Smooth muscle cell (in vitro differentiated cells): ENCODE data around the gene RAB3IL1. TPM values are rescaled to one million over a fixed set of nuclear protein-coding genes. Genes with fewer than 3 reads are reported as not detected.

Experiments used
- DNase-seq: peaks from one replicate; lab custom pipeline; 2025; ENCODE audit not compliant: unreplicated experiment; lab: John Stamatoyannopoulos, UW
- H2AFZ ChIP-seq: fragments of 200-600 bp; sonication (generic); 2 replicates; pipeline ENCODE4 v1.6.0; 2016; ENCODE audit warnings: antibody characterized with exemption, low read depth, mild to moderate bottlenecking
- H3F3A ChIP-seq: fragments of 200-600 bp; sonication (generic); 2 replicates; pipeline ENCODE4 v1.6.0; 2017; ENCODE audit warnings: antibody characterized with exemption, low read depth
- H3K27ac ChIP-seq: fragments of 200-600 bp; sonication (generic); 2 replicates; pipeline ENCODE4 v1.5.1; 2016; ENCODE audit warnings: low read depth, mild to moderate bottlenecking
- H3K27me3 ChIP-seq: fragments of 200-600 bp; sonication (generic); 2 replicates; pipeline ENCODE4 v1.6.1; 2016; ENCODE audit warnings: low read depth, mild to moderate bottlenecking
- H3K36me3 ChIP-seq: fragments of 200-600 bp; sonication (generic); 2 replicates; pipeline ENCODE4 v1.5.1; 2016; ENCODE audit warnings: low read depth
- H3K4me1 ChIP-seq: fragments of 200-600 bp; sonication (generic); 2 replicates; pipeline ENCODE4 v1.5.1; 2016; ENCODE audit warnings: low read depth
- H3K4me2 ChIP-seq: fragments of 200-600 bp; sonication (generic); 2 replicates; pipeline ENCODE4 v1.6.0; 2016; ENCODE audit warnings: mild to moderate bottlenecking
- H3K4me3 ChIP-seq: fragments of 200-600 bp; sonication (generic); 2 replicates; pipeline ENCODE4 v1.5.1; 2016; ENCODE audit warnings: mild to moderate bottlenecking
- H3K79me2 ChIP-seq: fragments of 200-600 bp; sonication (generic); 2 replicates; pipeline ENCODE4 v1.6.0; 2016; ENCODE audit warnings: low read depth, mild to moderate bottlenecking
- H3K9ac ChIP-seq: fragments of 200-600 bp; sonication (generic); 2 replicates; pipeline ENCODE4 v1.6.0; 2016; ENCODE audit warnings: low read depth
- H3K9me3 ChIP-seq: fragments of 200-600 bp; sonication (generic); replicated peaks from 2 replicates; pipeline ENCODE4 v1.5.1; 2016; ENCODE audit warnings: low read depth
- H4K20me1 ChIP-seq: fragments of 200-600 bp; sonication (generic); 2 replicates; pipeline ENCODE4 v1.6.0; 2016; ENCODE audit warnings: low read depth
- WGBS: methylation state at CpG from one replicate; pipeline ENCODE4 v1.1.7; 2016; ENCODE audit warnings: low lambda C conversion rate; 5-methylcytosine and 5-hydroxymethylcytosine counted together
- polyA plus RNA-seq: library from polyadenylated mRNA; unstranded; fragments of >200 nt; fragmentation: Nextera tagmentation; extraction: Ambion mirVana; gene quantifications from 2 replicates; pipeline ENCODE4 v1.2.1, GENCODE V29; 2016
- total RNA-seq: library from RNA; depleted of rRNA; stranded (reverse); fragments of >200 nt; gene quantifications from 2 replicates; pipeline ENCODE4 v1.2.3, GENCODE V29; 2014
- TF ChIP-seq, protein P1 (sequence below): fragments of 200-600 bp; sonication (generic); IDR thresholded peaks from 2 replicates; pipeline ENCODE4 v1.5.1; 2017; ENCODE audit warnings: borderline replicate concordance, mild to moderate bottlenecking, antibody characterized with exemption; ENCODE audit not compliant: insufficient read depth, poor library complexity, severe bottlenecking

RAB3IL1 gene
- total and polyA plus RNA-seq, 2 experiments from 2014 or later: 4.9 to 11.6 TPM

DNA sequence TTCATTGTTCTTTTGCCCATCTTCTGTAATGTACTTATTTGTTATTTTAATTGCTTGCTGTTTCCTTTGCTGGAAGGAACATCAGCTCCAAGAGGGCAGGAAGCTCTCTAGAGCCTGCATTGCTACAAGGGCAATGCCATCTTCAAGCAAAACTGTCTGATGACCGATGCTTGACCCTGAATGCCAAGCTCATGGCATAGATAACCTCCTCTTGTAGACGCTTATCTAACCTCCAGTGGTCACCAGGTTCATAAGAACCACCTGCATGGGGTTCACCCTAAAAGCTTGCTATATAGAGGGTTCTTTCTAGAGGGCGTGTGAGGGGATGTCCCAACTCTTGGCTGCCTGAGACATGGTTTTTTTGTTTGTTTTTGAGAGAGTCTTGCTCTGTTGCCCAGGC lies 42.5 kb downstream of the RAB3IL1 start:
- H3K27me3 ChIP-seq: no peaks in the 10 kb centered on the region
- H3K27ac ChIP-seq: no peak overlapping the region
- H3K4me2 ChIP-seq: no peak overlapping the region
- no peaks in the 10 kb centered on the region for H3K9me3 ChIP-seq
- H3K36me3 ChIP-seq: no peaks in the 10 kb centered on the region
- H2AFZ ChIP-seq: no peak overlapping the region
- no peak overlapping the region for H3K4me3 ChIP-seq
- no peaks in the 10 kb centered on the region for H3F3A ChIP-seq
- no peak overlapping the region for H3K9ac ChIP-seq
- WGBS: 89% methylated on average over 3 of the region's 3 CpGs
- H3K4me1 ChIP-seq: peaks cover 8% of the 10 kb centered on the region
- no peak for DNase-seq
- TF ChIP-seq, protein P1, sequence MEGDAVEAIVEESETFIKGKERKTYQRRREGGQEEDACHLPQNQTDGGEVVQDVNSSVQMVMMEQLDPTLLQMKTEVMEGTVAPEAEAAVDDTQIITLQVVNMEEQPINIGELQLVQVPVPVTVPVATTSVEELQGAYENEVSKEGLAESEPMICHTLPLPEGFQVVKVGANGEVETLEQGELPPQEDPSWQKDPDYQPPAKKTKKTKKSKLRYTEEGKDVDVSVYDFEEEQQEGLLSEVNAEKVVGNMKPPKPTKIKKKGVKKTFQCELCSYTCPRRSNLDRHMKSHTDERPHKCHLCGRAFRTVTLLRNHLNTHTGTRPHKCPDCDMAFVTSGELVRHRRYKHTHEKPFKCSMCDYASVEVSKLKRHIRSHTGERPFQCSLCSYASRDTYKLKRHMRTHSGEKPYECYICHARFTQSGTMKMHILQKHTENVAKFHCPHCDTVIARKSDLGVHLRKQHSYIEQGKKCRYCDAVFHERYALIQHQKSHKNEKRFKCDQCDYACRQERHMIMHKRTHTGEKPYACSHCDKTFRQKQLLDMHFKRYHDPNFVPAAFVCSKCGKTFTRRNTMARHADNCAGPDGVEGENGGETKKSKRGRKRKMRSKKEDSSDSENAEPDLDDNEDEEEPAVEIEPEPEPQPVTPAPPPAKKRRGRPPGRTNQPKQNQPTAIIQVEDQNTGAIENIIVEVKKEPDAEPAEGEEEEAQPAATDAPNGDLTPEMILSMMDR: no peak
- H3K79me2 ChIP-seq: no peaks in the 10 kb centered on the region
- no peaks in the 10 kb centered on the region for H4K20me1 ChIP-seq

DNA sequence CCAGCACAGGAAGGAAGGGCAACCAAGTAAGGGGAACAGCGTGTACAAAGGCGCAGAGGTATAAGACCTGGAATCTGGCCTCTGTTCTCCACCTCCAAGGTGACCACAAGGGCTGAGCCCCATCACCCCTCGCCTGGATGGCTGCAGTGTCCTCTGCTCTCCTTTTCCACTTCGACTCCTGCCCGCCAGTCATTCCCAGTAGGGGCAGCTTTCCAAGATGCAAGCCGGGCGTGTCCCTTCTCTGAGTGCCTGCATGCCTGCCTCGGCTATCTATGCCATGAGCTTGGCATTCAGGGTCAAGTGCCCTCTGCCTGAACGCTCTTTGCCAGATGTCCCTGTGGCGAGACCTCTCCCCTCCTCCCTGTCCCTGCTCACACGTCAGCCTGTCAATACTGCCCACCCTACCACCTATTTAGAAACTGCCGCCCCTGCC lies 43.0 kb downstream of the RAB3IL1 start:
- Histone ChIP-seq H3K9me3 (no peaks in the 10 kb centered on the region), H3K4me2 (no peak overlapping the region), H3K27ac (no peak overlapping the region), H3K79me2 (no peaks in the 10 kb centered on the region), H3K36me3 (no peaks in the 10 kb centered on the region), H2AFZ (no peak overlapping the region), H3K27me3 (no peaks in the 10 kb centered on the region), H3F3A (no peaks in the 10 kb centered on the region), H3K4me1 (peaks cover 12% of the 10 kb centered on the region), H3K4me3 (no peak overlapping the region), H4K20me1 (no peaks in the 10 kb centered on the region), H3K9ac (no peak overlapping the region)
- WGBS: 87% methylated on average over 11 of the region's 12 CpGs
- TF ChIP-seq, protein P1: no peak
- DNase-seq: no peak

DNA sequence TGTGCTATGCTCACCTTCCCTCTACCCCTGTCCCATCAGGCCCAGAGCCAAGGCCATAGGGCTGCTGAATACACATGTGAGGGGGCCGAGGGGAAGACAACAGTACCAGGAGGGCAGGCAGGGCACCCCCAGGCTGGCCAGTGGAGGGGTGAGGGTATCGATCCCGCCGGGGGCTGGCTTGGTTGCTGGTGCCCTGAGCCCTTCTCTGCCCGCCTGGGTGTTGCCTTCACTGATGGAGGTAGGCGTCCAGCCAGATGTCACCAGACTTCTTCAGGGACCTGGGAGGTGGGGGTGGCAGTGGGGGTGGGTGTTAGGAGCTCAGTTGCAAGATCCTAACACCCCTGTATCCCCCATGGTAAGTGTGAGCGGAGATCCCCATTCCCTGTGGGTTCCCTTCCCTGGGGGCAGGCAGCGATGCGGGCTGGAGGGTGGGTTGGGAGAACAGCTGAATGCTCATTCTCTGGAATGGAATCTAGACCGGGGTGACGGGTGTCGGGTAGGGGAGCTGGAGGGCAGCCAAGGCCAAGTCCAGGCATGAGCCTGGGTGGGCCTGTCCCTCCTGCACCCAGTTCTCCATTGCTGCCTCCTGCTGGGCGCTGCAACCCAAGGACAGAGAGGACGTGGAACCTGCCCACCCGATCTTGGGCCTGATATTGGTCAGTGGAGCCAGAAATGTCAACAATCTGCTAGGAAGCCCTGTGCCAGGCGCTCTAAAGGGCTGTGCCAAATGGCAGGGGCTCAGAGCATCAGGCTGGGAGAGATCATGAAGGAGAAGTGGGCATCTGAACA lies 43.6 kb downstream of the RAB3IL1 start:
- TF ChIP-seq, protein P1: no peak
- Histone ChIP-seq H3K27ac (no peak overlapping the region), H3K9ac (no peak overlapping the region), H3K27me3 (no peaks in the 10 kb centered on the region), H3K36me3 (no peaks in the 10 kb centered on the region), H3K4me3 (no peak overlapping the region), H2AFZ (no peak overlapping the region), H3K4me2 (no peak overlapping the region), H3K9me3 (no peaks in the 10 kb centered on the region), H4K20me1 (no peaks in the 10 kb centered on the region), H3K4me1 (peaks cover 12% of the 10 kb centered on the region), H3K79me2 (no peaks in the 10 kb centered on the region), H3F3A (no peaks in the 10 kb centered on the region)
- no peak for DNase-seq
- WGBS: 94% methylated on average over 16 of the region's 16 CpGs
